Hematopoietic multipotent progenitor cell treated with erythropoietin and hydrocortisone succinate and interleukin-3 and kit ligand, for 15 days (in vitro differentiated cells): ENCODE data around the gene MAGEB4.
"Not testable (repeated sequence)": the region's sequence is repeated elsewhere in the genome, so short reads cannot be mapped to it uniquely, and the experiment has no call there.

ENCODE experiments used
- DNase-seq: peaks from one replicate; pipeline ENCODE4 v3.0.0-alpha.2; 2015; ENCODE audit warnings: low spot score

The MAGEB4 gene, protein sequence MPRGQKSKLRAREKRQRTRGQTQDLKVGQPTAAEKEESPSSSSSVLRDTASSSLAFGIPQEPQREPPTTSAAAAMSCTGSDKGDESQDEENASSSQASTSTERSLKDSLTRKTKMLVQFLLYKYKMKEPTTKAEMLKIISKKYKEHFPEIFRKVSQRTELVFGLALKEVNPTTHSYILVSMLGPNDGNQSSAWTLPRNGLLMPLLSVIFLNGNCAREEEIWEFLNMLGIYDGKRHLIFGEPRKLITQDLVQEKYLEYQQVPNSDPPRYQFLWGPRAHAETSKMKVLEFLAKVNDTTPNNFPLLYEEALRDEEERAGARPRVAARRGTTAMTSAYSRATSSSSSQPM

GRCh38 chrX:30241724-30242415 lies at the start of gene MAGEB4:
Gene MAGEB4, plus strand, starts transcription at chrX:30242000. Its CDS starts 136 bp downstream, at chrX:30242136.
- DNase-seq, result no peak

- DNase-seq, result not testable (repeated sequence)
Measured at GRCh38 chrX:30193910-30194309, 47.9 kb upstream of the MAGEB4 start.

- no peak for DNase-seq
Measured at GRCh38 chrX:30196322-30196721, 45.5 kb upstream of the MAGEB4 start.

- no peak for DNase-seq
Measured at GRCh38 chrX:30212172-30212571, 29.6 kb upstream of the MAGEB4 start.

GRCh38 chrX:30215357-30215843 lies 26.4 kb upstream of the MAGEB4 start, which contains the start of gene MAGEB2:
Gene MAGEB2, plus strand, starts transcription at chrX:30215563. Its CDS starts 3,018 bp downstream, at chrX:30218581.
- DNase-seq, result no peak

DNA sequence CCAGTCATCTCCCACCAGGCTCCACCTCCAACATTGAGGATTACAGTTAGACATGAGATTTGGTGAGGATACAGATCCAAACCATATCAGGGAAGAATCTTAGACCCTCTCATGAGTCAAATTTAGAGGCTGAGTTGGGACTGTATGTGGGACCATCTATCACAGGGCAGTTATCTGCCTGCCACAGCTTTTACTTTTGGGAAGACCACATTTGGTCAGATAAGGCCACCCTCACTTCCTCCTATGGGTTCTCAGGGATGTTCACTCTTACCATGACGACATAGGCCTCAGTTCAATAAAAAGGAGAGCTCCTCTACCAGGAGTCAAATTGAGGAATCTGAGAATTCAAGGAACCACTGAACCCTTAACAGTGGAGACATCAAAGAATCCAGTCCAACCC lies 24.3 kb upstream of the MAGEB4 start:
- DNase-seq, result no peak

DNA sequence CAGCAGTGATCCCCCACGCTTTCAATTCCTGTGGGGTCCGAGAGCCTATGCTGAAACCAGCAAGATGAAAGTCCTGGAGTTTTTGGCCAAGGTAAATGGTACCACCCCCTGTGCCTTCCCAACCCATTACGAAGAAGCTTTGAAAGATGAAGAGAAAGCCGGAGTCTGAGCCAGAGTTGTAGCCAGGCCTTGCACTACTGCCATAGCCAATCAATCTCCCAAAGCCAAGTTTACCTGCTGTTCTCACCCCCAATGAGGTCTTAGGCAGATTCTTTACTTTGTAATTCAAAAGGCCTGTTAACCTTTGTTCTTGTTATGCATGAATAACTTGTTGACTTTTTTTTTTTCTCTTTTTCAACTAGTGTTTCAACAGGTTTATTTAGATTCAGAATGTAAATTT lies 22.4 kb upstream of the MAGEB4 start:
- no peak for DNase-seq

DNA sequence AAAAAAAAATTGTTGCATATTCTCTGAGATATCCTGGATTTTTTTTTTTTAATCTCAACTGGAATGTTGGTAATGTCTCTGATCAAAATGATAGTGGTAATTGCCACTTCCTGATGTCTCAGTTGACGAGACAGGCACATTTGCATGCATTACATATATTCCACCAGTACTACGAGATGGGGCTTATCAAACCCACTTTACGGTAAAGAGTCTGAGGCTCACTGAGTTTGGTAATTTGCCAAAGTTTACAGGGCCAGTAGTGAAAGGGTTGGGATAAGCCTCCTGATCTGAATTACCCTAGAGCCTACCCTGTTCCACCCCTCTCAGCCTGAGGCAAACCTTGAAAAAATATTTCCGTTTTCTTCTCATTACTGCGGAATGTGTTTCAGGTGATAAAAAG lies 21.1 kb upstream of the MAGEB4 start:
- no peak for DNase-seq

GRCh38 chrX:30224536-30224935 lies 17.3 kb upstream of the MAGEB4 start:
- no peak for DNase-seq

- DNase-seq, result no peak
Measured at GRCh38 chrX:30228526-30228925, 13.3 kb upstream of the MAGEB4 start.

- no peak for DNase-seq
Measured at GRCh38 chrX:30230395-30230794, 11.4 kb upstream of the MAGEB4 start, which contains the start of gene MAGEB3. Gene MAGEB3, plus strand, starts transcription at chrX:30230657. Its CDS starts 5,268 bp downstream, at chrX:30235925.

GRCh38 chrX:30246769-30247489 lies 5.1 kb downstream of the MAGEB4 start, which contains the start of gene MAGEB1:
Gene MAGEB1, plus strand, starts transcription at chrX:30247146. Its CDS starts 3,348 bp downstream, at chrX:30250494.
- DNase-seq, result no peak

- DNase-seq, result no peak
Measured at GRCh38 chrX:30248854-30249253, 7.1 kb downstream of the MAGEB4 start.

DNA sequence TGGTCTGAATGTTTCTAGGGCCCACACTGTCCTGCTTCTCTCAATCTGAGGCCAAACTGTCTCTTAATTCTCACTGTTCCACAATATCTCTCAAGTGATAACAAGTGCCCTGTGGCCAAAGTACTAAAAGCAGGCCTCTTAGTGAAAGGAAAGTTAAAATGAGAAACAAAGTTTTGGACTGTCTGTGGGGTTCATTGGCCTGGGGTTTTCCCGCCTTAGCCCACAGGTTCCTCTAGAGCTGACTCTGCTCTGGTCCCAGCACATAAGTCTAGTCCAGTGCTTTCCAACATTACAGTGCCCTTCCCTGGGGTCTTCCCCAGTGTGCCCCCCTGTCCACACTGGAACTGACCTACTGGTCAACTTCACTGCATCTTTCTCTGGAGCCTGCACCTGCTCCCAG lies 11.5 kb downstream of the MAGEB4 start:
- DNase-seq, result no peak

- DNase-seq, result no peak
Measured at GRCh38 chrX:30259927-30260326, 18.1 kb downstream of the MAGEB4 start.

- no peak for DNase-seq
Measured at GRCh38 chrX:30261012-30261411, 19.2 kb downstream of the MAGEB4 start.

DNA sequence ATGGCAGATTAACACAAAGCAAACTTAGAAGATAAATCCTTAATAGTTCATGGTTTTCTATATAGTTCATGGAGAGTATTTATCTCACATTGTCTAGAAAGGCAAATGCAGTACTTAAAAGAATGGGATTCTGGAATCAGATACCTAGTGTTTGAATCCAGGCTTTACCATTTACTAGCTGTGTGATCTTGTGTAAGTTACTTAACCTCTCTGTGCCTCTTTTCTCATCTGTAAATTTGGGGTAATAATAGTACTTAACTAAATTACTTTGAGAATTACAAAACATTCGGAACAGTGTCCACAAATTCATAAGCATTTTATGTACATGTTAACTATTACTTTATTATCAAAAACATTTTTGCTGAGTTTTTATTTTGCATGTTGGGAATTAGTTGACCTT lies 21.0 kb downstream of the MAGEB4 start:
- DNase-seq, result no peak

DNA sequence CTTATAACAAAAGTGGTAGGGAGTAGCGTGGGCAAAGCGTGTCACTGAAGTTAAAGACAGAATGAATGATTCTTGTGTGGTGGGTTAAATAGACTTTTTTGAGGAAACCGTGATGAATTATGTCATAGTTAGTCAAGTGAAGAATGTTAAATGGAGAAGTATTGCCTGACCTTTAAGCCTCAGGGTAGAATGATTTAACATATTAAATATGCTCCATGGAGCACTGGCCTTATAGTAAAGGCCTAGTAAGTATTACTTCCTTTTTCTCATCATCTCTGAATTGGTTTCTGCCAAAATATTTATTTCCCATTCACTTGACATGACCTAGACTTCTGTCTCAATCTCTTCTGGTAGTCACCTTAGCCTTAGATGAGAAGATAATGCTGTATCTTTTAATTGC lies 28.8 kb downstream of the MAGEB4 start:
- no peak for DNase-seq

DNA sequence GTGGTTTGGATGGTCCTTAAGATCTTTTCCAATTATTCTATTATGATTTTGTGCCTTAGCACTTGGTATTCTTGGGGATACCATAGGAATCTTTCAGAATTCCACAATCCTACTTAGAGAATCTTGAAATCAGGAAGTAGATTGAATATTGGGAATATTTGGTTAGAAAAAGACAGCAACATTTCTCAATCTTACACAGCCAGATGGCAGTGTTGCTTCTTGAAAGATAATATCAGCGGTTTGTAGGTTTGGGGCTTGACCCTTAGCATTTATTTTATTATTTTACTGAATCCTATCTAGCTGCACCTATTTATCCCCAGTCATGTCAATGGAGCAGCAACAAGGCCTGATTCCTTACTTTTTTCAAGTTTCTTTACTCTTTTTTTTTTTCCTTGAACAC lies 33.7 kb downstream of the MAGEB4 start:
- DNase-seq, result no peak

GRCh38 chrX:30278365-30278764 lies 36.6 kb downstream of the MAGEB4 start:
- no peak for DNase-seq

GRCh38 chrX:30280428-30280827 lies 38.6 kb downstream of the MAGEB4 start:
- DNase-seq, result no peak

- no peak for DNase-seq
Measured at GRCh38 chrX:30282527-30282926, 40.7 kb downstream of the MAGEB4 start.
